NOMO-1 treated with dmso at 0.1 percent for 144 hours (cell line): ENCODE measurements around the gene IMPA2.
A peak's percentile ranks its signal among the peaks of the same experiment; 100 is the strongest.
"Not testable (repeated sequence)": the region's sequence is repeated elsewhere in the genome, so short reads cannot be mapped to it uniquely, and the experiment has no call there.

Experiments used
- DNase-seq: peaks from one replicate; lab custom pipeline; 2025; ENCODE audit not compliant: unreplicated experiment; lab: John Stamatoyannopoulos, UW

The IMPA2 gene

DNA sequence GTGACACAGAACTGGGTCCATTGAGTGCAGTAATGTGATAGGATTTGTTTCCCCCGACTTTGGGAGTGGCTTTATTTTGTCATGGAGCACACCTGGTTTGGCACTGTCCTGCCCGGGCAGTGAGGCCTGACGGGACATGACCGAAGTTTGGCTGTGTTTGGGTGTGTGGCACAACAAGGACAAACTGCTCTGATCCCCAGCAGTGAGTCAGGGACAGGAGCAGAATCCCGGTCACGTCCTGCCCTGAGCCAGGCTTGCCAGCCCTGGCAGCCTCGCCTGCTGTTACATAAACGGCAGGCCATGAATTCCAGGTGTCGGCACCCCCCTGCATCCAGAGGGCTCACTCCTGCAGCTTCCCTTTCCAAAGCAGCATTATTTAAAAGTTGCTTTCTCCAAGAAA, 45.7 kb downstream of the IMPA2 start:
- DNase-seq, result no peak

DNA sequence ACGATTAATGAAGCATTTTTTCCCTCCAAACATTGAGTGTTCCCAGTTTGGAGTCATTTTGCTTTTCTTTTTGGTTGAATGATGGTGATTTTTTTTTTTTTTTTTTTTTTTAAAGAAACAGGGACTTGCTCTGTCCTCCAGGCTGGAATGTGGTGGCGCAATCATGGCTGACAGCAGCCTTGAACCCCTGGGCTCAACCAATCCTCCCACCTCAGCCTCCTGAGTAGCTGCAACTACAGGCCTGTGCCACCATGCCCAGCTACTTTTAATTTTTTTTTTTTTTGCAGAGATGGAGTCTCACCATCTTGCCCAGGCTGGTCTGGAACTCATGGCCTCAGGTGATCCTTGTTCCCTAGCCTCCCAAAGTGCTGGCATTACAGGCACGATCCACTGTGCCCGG, 46.2 kb downstream of the IMPA2 start:
- no peak for DNase-seq

DNA sequence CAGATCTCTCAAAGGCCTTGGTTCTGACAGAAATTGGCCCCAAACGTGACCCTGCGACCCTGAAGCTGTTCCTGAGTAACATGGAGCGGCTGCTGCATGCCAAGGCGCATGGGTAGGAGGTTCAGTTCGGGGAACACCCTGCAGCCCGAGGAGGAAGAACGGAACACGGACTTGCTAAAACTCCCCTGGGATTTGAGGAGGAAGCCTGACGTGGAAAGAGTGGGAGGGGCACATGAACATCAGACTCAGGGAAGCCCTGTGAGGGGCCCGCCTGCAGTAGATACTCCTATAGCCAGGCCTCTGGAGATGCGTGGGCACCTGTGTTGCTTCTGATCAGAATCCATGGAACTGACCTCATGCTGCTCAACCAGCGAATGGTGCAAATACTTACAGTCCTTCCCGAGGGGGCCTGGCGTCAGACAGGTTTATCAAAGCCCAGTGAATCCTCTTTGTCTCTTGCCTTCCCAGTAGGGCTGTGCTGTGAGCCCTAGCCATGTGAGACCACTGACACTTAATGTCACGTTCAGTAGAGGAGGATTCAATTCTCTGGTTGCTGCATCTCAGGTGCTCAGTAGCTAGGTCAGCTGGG, 46.8 kb downstream of the IMPA2 start:
- no peak for DNase-seq

DNA sequence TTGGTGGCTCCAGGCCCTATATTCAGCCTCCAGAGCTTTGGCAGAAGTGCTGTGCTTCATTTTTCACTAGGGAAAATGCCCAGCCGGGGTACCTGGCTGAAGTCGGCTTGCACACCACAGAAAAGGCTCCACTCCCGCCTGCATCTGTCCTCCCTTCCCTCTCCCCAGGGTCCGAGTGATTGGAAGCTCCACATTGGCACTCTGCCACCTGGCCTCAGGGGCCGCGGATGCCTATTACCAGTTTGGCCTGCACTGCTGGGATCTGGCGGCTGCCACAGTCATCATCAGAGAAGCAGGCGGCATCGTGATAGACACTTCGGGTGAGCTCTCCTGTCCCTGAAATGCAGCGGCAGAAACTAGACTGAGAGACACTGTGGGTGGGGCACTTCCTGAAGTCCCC, 47.4 kb downstream of the IMPA2 start:
- no peak for DNase-seq

DNA sequence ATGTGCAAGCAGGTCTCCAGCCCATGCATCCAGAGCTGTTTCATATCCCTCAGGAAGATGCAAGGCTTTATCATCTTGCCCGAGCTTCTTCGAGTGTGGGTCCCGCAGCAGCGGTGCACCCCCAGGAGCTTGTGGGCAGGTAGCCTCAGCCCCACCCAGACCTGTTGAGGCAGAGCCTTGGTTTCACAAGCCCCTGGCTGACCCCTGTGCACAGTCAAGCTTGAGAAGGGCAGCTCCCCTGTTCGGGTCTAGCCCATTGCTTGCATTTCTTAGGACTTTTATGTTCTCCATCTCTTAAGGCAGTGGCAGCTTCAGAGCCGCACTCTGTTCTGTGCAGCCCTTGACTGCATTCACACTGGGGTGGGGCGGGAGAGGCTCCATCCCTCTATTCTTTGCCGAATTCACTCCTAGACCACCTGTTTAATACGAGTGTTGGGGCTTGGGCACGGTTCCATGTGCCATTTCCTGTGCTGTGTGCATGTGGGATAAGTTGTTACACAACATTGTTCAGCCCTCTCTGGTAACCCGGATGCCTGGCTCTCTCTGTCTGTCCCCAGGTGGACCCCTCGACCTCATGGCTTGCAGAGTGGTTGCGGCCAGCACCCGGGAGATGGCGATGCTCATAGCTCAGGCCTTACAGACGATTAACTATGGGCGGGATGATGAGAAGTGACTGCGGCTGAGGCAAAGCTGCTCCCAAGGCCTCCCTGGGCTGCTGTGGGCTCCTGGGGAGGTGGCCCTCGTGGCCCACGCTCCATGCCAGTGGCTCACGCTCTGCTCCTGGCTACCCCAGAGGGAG, 48.7 kb downstream of the IMPA2 start:
- no peak for DNase-seq

DNA sequence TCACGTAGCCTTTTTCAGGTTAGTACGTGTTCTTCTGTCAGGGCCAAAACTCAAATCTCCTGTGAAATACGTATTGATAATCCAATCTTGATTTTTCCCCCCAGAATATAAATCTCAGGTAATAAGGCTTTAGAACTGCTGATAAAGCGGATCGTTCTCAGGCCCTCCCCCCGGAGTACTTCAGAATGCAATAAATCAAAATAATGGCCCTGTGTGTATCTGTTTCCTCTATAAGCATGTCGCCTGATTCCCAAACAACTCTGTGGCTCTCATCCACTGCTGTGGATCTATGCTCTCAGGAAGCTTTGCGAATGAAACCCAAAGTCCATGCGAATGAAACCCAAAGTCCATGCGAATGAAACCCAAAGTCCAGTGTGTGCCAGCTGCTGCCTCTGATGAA, 49.4 kb downstream of the IMPA2 start:
- DNase-seq, result no peak

DNA sequence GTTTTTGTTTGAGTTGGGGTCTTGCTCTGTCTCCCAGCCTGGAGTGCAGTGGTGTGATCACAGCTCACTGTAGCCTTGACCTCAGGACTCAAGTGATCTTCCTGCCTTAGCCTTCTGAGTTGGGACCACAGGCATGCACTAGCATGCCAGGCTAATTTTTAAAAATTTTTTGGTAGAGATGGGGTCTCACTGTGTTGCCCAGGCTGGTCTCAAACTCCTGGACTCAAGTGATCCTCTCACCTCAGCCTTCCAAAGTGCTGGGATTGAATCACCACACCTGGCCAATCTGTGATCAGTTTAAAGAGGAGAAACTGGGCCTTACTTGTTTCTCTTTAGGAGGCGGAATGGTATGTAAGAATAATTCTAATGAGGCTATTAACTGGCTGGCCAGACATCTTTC, 49.9 kb downstream of the IMPA2 start:
- no peak for DNase-seq

DNA sequence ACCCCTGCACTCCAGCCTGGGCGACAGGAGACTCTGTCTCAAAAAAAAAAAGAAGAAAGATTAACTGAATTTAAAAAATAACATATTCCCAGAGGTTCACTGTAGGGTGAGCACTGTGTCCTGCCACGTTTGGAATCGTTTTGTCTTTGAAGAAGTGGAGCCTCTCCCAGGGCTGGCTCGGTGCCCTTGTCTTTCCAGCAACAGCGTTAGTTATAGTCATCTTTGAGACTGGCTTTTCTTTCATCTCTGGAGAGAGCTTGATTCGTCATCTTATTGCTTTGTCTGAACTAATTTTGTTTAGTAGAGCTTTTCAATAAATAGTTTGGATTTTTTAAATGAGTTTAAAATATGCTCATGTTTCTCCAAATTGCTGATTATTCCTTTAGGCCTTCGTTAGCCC, 50.5 kb downstream of the IMPA2 start:
- DNase-seq, result no peak

DNA sequence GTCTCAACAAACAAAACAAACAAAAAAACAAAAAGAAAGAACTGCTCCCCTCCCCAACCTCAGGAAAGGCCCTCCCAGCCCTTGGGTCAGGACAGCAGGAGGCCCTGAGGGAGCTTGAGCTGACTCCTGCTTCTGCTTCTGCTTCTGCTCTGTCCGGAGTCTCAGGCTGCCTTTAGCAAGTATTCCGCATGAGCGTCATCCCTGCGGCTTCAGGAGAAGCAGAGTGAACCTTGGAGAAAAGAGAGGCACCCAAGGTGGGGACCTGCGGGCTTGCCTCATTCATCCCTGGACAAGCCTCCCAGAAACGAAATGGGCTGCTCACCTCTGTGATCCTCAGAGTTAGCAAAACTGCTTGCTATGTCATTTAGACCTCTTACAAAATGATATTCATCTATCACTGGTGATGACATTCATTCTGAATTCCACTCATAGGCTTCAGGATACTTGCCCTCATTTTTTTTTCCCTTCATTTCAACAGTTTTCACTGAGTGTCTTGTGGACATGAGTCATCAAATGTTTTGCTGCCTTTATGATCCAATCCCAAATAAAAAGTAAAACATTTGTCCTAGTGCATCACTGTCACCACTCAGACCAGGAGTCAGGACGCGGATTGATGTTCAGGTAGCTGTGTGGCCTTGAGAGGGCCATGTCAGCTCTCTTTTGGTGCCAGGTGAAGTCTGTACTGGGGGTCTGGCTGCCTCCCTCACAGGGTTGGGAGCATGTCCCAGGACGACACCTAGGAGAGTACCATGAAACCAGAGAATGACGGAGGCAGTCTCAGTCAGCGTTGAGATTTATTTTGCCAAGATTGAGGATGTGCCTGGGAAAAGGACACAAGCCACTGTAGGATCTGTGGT, 51.7 kb downstream of the IMPA2 start:
- DNase-seq, result no peak

DNA sequence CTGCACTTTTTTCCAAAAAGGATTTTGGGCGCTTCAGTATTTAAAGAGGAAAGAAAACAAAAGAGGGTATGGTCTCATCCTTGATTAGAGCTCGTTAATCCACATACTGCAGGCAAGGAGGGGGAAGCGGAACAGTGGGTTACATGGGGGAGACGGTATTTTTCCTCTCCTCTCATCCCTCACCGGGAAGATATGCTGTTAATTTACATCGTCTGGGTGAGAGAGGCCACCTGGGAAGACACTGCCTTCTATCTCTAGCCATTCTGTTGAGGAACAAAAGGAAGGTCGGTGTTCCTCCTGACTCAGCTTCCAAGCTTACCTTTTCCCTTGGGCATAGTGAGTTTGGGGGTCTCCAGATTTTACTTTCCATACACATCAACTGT, 52.3 kb downstream of the IMPA2 start:
- DNase-seq, result no peak

DNA sequence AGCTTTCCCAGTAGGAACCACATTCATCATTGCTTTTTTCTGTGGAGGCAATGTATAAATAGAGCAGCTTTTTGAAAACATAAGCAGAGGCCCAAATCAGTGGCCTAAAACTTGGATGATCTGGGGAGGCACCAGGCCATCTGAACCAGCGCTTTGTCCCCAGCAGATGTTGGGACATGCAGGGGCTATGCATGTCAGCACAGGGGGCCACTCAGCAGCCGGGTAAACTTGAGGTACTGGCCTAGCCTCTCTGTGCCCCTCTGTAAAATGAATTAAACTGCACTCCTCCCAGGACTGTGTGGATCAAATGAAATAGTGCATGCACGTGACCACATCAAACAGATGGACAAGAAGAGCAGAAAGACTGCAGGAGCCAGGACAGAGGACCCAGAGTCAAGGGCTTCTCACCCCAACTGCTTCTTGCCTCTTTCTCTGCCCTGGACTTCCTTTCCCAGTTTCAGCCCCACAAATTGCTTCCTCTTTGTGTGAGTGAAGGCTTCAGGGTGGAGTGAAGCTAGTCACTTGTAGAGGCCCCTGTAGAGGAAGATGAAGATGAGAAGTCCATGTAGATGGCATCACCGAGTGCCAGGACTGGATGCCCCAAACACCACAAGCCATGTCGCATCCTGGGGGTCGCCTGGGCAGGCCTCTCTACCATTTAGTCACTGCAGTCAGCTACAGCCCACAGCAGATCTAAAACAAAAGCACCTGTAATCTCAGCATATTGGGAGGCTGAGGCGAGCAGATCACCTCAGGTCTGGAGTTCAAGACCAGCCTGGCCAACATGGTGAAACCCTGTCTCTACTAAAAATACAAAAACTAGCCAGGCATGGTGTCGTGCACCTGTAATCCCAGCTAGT, 53.2 kb downstream of the IMPA2 start:
- DNase-seq, result peak; percentile 81

DNA sequence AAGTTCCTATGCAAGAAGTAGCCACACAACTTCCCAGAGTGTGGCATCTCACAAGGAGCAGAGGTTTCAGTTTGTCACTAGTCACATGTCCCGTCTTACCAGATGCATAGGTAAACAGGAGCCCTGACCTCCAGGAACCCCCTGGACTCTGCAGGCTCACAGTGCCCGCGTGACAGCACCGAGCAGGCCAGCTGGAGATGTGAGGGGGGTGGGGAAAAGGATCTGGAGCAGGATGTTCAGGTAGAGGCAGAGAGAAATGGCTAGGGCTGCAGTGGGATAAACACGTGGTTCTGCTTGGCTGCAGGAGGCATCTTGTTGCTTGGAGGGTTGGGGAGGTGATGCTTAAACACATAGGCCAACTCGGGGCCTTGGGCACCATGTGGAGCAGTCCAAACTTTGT, 54.2 kb downstream of the IMPA2 start:
- DNase-seq, result no peak

DNA sequence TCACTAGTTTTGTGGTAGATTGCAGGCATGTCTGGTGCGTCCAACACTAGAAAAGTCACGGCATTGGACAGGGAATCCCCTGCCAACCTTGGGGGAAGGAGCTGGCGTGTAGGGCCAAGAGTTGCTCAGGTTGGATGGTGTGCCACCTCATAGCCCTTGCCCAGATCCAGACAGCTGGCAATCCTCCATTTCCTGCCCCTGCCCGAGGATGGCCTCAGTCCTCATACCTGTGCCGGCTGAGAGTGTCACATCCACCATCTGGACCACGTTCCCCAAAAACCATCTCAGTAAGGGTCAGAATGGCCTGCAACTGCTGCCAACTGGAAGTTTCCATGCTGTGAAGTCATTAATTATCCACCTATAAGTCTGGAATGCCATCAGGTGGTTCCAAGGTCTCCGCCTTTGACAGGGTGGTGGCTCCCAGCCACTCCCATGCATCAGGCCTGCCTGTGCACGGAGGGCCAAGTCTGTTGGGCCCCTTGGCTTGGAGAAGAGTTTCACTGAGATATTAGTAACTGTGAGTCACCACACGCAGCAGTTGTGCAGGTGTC, 55.0 kb downstream of the IMPA2 start:
- DNase-seq, result no peak

DNA sequence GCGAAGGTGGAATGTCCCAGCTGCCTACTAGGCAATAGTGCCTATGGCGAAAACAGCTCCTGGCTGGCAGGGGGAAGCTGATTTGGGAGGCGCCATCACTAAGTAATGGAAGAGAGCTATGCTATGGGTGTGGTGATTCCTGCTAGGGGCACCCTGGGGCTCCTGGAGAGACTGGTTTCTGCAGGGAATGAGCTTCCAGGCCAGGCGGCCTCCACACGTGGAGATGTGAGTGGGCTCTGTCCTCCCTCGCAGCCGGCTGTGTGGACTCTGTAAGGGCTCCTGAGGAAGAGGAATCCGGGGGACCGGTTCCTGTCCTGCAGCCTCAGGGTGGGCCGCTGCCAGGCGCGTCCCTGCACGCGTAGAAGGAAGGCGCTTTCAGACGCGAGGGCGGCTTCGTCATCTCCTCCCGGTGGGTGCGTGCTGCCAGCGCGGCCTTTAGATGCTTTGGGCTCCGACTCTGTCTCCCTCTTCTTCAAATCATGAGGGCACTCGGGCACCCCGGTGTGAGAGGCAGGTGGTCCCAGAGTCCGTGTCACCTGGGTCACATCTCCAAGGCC, 56.9 kb downstream of the IMPA2 start:
- no peak for DNase-seq

DNA sequence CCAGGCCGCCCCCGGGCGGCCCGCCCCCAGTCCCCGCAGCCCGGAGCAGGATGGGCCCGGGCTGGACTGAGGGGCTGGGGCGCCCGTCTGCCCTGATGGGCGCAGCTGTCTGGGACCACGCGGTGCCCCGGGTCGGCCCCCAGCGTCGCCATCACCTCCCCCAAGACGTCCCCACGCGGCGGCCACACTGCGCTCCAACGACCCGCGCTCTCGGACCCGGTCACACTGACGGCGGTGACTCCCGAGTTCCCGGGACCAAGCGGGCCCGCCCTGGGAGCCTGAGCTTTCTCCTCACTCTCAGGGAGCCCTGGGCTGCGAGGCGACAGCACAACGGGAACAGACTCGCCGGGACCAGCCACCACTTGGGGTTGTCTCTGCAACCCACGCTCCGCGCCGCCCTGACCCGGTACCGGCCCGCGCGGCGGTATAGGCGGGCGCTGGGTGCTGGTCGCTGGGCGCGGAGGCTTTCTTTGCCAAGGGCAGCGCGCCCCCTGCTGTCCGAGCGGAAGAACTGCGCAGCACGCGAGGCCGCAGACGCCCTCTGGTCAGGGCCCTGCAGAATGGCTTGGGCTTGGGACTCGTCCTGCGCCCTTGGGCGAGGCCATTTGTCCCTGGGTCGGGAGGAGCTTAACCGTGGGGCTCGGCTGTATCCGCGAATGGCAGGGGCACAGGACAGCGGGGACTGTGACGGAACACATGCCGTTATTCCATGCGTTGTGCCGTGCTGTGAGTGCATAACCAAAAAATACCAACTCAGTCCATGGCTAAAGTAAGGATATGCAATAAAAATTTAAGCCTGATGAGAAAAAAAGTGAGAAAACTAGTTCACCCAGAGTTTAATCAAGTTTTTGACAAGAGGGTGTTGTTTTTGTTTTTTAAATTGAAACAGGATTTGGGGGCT, 57.6 kb downstream of the IMPA2 start:
- DNase-seq, result peak; percentile 24

DNA sequence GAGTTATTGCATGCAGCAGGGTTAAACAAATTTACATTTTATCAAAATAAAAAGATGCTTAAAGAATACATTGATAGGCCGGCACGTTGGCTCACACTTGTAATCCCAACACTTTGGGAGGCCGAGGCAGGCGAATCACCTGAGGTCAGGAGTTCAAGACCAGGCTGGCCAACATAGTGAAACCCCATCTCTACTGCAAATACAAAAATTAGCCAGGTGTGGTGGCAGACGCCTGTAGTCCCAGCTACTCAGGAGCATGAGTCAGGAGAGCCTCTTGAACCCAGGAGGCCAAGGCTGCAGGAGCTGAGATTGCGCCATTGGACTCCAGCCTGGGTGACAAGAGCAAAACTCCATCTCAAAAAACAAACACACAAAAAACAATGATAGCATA, 58.2 kb downstream of the IMPA2 start:
- DNase-seq, result not testable (repeated sequence)

DNA sequence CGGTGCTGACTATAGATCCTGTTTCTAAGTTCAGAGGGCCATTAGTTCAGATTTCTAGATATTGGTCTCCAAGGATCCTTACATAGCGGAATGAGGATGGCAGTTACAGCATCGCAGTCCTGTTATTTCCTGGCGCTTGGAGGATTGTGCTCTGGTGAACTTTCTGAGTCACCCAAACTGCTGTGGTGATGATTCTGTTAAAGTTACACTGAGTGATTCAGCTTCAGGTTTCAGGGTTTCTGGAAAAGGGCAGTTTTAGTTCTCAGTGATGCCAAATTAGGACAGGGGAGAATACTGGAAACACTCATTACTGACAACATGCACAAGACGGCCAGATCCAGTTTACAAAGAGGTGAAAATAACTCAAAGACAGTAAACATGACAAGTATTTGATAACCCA, 60.3 kb downstream of the IMPA2 start:
- no peak for DNase-seq

DNA sequence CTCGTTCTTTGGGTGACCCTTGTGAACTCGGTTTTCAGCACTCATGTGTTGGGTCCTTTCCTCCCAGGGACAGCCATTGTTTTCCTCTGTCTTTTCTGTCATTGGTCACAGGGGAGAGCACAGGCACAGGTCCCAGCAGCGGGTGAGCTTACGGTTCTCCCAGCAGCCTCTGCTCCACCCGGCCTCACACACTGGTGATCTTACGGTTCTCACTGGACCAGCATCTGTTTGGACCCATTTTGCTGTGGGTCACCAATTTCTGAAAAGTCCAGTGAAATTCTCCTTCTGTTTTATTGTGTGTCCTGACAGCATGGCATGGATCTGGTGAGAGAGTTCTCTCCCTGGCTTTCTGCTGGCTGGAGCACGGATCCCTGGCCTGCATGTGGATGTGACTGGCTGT, 62.5 kb downstream of the IMPA2 start:
- no peak for DNase-seq

DNA sequence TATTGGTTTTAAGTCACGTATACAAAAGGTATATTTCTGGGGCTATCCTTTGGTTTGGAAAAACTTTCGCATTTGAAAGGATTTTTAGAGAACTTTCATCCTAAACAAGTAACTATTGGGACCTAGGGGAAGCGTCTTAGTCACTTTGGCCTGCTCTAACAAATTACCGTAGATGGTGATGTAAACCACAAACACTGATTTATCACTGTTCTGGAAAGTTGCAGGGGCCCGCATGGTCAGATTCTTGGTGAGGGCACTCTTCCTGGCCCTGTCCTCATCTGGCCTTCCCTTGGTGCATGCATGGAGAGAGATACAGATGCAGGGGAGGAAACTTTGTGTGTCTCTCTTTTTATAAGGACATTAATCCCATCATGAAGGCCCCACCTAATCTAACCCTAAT, 63.3 kb downstream of the IMPA2 start:
- DNase-seq, result no peak
